Cortex of kidney (tissue), 1 donor: ENCODE measurements around the gene HOXD12.

Experiments
- DNase-seq: peaks from one replicate; lab custom pipeline; 2025; lab: John Stamatoyannopoulos, UW

The HOXD12 gene

GRCh38 chr2:176080540-176081375 is 18.8 kb upstream of the HOXD12 start:
- DNase-seq = no peak

GRCh38 chr2:176081376-176081836 is 18.2 kb upstream of the HOXD12 start:
- DNase-seq = no peak

- no peak for DNase-seq
Observed at GRCh38 chr2:176081837-176082524, 17.6 kb upstream of the HOXD12 start.

GRCh38 chr2:176082525-176082823 is 17.1 kb upstream of the HOXD12 start:
- DNase-seq = no peak

- DNase-seq = no peak
Observed at GRCh38 chr2:176082824-176083751, 16.5 kb upstream of the HOXD12 start.

- DNase-seq = no peak
Observed at GRCh38 chr2:176083796-176084261, 15.8 kb upstream of the HOXD12 start, which contains the start of gene EVX2. EVX2 (minus strand) TSS chr2:176083962; CDS start chr2:176083776, 186 bp downstream.

GRCh38 chr2:176084611-176085119 is 14.9 kb upstream of the HOXD12 start:
- no peak for DNase-seq

- DNase-seq = no peak
Observed at GRCh38 chr2:176085120-176085788, 14.3 kb upstream of the HOXD12 start.

GRCh38 chr2:176085861-176086771 is 13.5 kb upstream of the HOXD12 start:
- DNase-seq = no peak

- no peak for DNase-seq
Observed at GRCh38 chr2:176087330-176088047, 12.1 kb upstream of the HOXD12 start.

GRCh38 chr2:176088048-176088936 is 11.3 kb upstream of the HOXD12 start:
- no peak for DNase-seq

GRCh38 chr2:176088937-176089842 is 10.4 kb upstream of the HOXD12 start:
- DNase-seq = no peak

GRCh38 chr2:176089843-176090395 is 9.7 kb upstream of the HOXD12 start:
- no peak for DNase-seq

- no peak for DNase-seq
Observed at GRCh38 chr2:176090862-176091261, 8.7 kb upstream of the HOXD12 start.

- no peak for DNase-seq
Observed at GRCh38 chr2:176091329-176092258, 8.0 kb upstream of the HOXD12 start.
